ENCODE measurements around the gene SH3YL1. TPM values are rescaled to one million over a fixed set of nuclear protein-coding genes. Genes with fewer than 3 reads are reported as not detected.
A peak's percentile ranks its signal among the peaks of the same experiment; 100 is the strongest.

The SH3YL1 gene
- total RNA-seq, 1 donor from 2014 or later, result 33.3 TPM

DNA sequence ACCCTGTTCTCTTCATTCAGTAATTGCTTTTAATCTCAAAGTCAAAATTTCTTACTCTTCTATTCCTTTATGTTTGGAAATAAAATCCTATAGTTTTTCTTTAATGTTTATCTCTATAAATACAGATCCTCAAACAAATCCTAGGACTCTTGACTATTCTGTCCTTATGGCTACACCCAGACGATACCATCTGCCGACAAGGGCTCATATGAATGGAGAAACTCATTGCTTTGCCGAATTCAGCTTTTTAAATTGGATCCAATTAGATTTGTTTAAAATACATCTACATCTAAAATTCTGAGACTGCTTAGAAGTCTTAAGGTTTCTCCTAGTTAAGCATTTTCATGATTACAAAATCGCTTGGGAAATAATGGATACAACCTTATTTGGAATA, 15.1 kb upstream of the SH3YL1 start:
- ChIA-PET CTCF (no interaction called here), POLR2A (no interaction called here)
- no peak for DNase-seq
- TF ChIP-seq, protein P1, sequence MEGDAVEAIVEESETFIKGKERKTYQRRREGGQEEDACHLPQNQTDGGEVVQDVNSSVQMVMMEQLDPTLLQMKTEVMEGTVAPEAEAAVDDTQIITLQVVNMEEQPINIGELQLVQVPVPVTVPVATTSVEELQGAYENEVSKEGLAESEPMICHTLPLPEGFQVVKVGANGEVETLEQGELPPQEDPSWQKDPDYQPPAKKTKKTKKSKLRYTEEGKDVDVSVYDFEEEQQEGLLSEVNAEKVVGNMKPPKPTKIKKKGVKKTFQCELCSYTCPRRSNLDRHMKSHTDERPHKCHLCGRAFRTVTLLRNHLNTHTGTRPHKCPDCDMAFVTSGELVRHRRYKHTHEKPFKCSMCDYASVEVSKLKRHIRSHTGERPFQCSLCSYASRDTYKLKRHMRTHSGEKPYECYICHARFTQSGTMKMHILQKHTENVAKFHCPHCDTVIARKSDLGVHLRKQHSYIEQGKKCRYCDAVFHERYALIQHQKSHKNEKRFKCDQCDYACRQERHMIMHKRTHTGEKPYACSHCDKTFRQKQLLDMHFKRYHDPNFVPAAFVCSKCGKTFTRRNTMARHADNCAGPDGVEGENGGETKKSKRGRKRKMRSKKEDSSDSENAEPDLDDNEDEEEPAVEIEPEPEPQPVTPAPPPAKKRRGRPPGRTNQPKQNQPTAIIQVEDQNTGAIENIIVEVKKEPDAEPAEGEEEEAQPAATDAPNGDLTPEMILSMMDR (IDR thresholded peaks at IDR 0.05), result no peak
- peaks cover 17% of the 10 kb centered on the region for H3K4me1 Mint-ChIP-seq
- H3K27me3 Mint-ChIP-seq, result no peaks in the 10 kb centered on the region
- intact Hi-C loops (cut with micrococcal nuclease), result no loop called here
- H3K9me3 Mint-ChIP-seq, result no peaks in the 10 kb centered on the region
- no peak overlapping the region for H3K4me3 Mint-ChIP-seq
- no peak overlapping the region for H3K27ac Mint-ChIP-seq
- ATAC-seq (ENCODE audit: low read depth), result no peak
- H3K36me3 Mint-ChIP-seq (ENCODE audit: low read depth), result peaks cover 81% of the 10 kb centered on the region

DNA sequence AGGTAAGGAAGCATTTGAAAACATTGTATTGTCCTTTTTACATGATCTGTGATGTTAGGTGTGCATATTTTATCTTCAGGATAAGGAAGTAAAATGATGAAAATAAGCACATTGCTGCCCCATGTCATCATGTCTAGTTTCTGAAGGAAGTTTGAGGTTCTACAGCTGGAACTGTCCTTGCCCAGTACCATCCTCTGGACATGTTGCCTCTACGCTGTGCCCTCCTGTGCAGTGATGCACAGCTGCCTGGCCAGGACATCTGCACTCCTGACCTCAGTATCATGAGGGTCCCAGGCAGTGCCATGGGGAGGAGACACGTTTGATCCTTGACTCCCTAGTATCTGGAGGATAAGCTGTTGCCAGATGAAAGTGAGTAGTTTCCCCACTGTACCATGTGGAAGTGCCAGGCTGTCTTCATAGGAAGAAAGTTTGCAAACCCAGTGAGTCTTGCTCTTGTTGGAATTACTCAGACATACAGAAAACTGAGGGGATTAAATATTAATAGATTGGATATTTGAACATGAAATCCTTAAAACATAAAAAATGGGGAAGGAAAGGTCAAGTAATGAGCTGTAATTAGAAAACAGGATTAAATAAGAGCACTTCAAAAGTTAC, 14.6 kb upstream of the SH3YL1 start:
- Mint-ChIP-seq H3K36me3 (ENCODE audit: low read depth) (peaks cover 82% of the 10 kb centered on the region), H3K27me3 (no peaks in the 10 kb centered on the region), H3K4me3 (no peak overlapping the region), H3K9me3 (no peaks in the 10 kb centered on the region), H3K27ac (no peak overlapping the region), H3K4me1 (peaks cover 17% of the 10 kb centered on the region)
- intact Hi-C loops (cut with micrococcal nuclease), result no loop called here
- DNase-seq (no peak), ATAC-seq (ENCODE audit: low read depth) (no peak)
- TF ChIP-seq, protein P1 (IDR thresholded peaks at IDR 0.05), result no peak
- ChIA-PET POLR2A (no interaction called here), CTCF (no interaction called here)

DNA sequence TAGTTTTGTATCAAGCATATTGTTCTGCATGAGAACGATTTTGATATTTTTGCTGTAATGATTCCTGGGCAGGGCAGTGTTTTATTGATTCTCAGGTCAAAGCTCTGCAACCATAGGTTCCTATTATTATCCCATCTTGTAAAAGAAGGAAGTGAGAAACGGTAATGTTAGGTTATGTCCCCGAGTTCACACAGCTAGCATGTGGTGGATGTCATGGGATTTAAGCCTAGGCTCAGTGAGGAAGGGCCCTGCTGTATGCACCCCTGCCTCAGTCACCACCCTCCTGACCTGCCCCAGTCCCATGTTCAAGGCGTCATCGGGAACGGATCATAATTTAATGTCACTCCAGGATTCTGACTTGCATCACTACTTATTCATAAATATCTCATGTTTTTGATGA, 11.6 kb upstream of the SH3YL1 start:
- peaks cover 76% of the 10 kb centered on the region for H3K36me3 Mint-ChIP-seq (ENCODE audit: low read depth)
- TF ChIP-seq, protein P1 (IDR thresholded peaks at IDR 0.05), result no peak
- H3K4me1 Mint-ChIP-seq, result peaks cover 22% of the 10 kb centered on the region
- intact Hi-C loops (cut with micrococcal nuclease), result no loop called here
- CTCF ChIA-PET, result interaction anchor here (1.0 to 1.4 kb wide), 2 partner anchors 29 to 361 kb away, joined by 3 to 4 read pairs; no protein-coding TSS in a partner anchor
- ATAC-seq (ENCODE audit: low read depth) (peak; percentile 61), DNase-seq (no peak)
- no peaks in the 10 kb centered on the region for H3K9me3 Mint-ChIP-seq
- POLR2A ChIA-PET, result no interaction called here
- no peaks in the 10 kb centered on the region for H3K27me3 Mint-ChIP-seq
- no peak overlapping the region for H3K4me3 Mint-ChIP-seq
- no peak overlapping the region for H3K27ac Mint-ChIP-seq

DNA sequence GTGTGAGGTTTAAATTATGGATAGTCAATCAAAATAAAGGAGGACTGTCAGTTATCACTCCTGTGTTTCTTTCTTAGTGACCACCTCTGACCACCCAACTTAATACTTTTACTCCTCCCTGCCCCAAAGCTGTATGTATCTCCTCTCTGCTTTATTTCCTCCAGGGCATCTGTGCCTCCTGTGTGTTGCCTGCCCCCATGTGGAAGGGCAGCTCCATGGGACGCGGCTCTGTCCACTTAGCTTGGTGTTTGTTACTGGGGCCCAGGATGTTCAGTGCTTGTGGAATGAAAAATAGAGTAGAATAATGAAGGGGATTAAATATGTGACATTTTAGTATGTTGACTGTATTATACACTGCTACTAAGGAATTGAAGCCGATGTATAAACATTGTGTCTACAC, 10.7 kb upstream of the SH3YL1 start:
- intact Hi-C loops (cut with micrococcal nuclease), result no loop called here
- H3K4me3 Mint-ChIP-seq, result no peak overlapping the region
- H3K27ac Mint-ChIP-seq, result no peak overlapping the region
- no peaks in the 10 kb centered on the region for H3K9me3 Mint-ChIP-seq
- peaks cover 76% of the 10 kb centered on the region for H3K36me3 Mint-ChIP-seq (ENCODE audit: low read depth)
- no peaks in the 10 kb centered on the region for H3K27me3 Mint-ChIP-seq
- no peak for DNase-seq
- peaks cover 30% of the 10 kb centered on the region for H3K4me1 Mint-ChIP-seq
- ChIA-PET CTCF (interaction anchor here (1.2 kb wide), 1 partner anchor 16 kb away, joined by 3 read pairs; no protein-coding TSS in a partner anchor), POLR2A (interaction anchor here (0.8 kb wide), 1 partner anchor 11 kb away, joined by 3 read pairs; no protein-coding TSS in a partner anchor)
- no peak for ATAC-seq (ENCODE audit: low read depth)
- TF ChIP-seq, protein P1 (IDR thresholded peaks at IDR 0.05), result no peak

DNA sequence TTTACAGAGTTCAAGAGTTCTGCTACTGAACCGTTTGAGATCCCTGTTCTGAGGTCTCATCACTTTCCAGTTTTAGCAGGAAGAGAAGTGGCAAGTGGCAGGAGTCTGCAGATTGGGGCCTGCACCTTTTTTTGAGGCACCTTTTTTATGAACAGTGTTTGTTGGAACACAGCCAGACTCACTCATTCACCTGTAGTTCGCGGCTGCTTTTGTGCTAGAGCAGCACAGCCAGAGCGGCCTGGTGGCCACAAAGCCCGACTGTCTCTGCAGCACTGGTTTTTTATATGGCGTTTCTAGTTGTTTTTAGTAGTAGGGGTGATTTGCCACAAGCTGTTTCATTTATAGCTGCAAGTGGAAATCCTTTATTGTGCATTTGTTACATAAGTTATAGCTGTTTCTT, 9.5 kb upstream of the SH3YL1 start:
- intact Hi-C loops (cut with micrococcal nuclease), result no loop called here
- ChIA-PET POLR2A (no interaction called here), CTCF (interaction anchor here (1.2 kb wide), 1 partner anchor 15 kb away, joined by 3 read pairs; no protein-coding TSS in a partner anchor)
- H3K27me3 Mint-ChIP-seq, result no peaks in the 10 kb centered on the region
- H3K4me1 Mint-ChIP-seq, result peaks cover 40% of the 10 kb centered on the region
- no peak overlapping the region for H3K4me3 Mint-ChIP-seq
- ATAC-seq (ENCODE audit: low read depth) (no peak), DNase-seq (no peak)
- H3K27ac Mint-ChIP-seq, result no peak overlapping the region
- H3K9me3 Mint-ChIP-seq, result no peaks in the 10 kb centered on the region
- peaks cover 68% of the 10 kb centered on the region for H3K36me3 Mint-ChIP-seq (ENCODE audit: low read depth)
- TF ChIP-seq, protein P1 (IDR thresholded peaks at IDR 0.05), result no peak
